GM12878 (cell line): ENCODE measurements around the gene KANTR. TPM values are rescaled to one million over a fixed set of nuclear protein-coding genes. Genes with fewer than 3 reads are reported as not detected.
A peak's percentile ranks its signal among the peaks of the same experiment; 100 is the strongest.

Experiments
- BACH1 ChIP-seq: fragments of 450-650 bp; IDR thresholded peaks from 2 replicates; pipeline ENCODE4 v1.6.1; 2017; ENCODE audit warnings: mild to moderate bottlenecking, borderline replicate concordance
- CBX3 ChIP-seq: fragments of 200-600 bp; sonication (generic); IDR thresholded peaks from 2 replicates; pipeline ENCODE4 v1.6.1; 2016; ENCODE audit warnings: low read depth, borderline replicate concordance
- CBX5 ChIP-seq: sonication (generic); IDR thresholded peaks from 2 replicates; pipeline ENCODE4 v1.6.1; 2016; ENCODE audit warnings: low read depth, moderate library complexity, mild to moderate bottlenecking, inconsistent platforms
- CHD2 ChIP-seq: IDR thresholded peaks from 2 replicates; pipeline ENCODE4 v1.6.1; 2011; ENCODE audit warnings: low read depth, low read length, improper control_type of control experiment, borderline replicate concordance
- CTCF ChIP-seq, 3 experiments: IDR thresholded peaks in 2 of 3; conservative IDR thresholded peaks in 1 of 3; 2 replicates each; pipeline ENCODE4 v1.5.1; 2011; ENCODE audit warnings: low read depth in 3 of 3, low read length in 3 of 3, mild to moderate bottlenecking in 3 of 3, control low read depth in 2 of 3, moderate library complexity in 2 of 3, inconsistent platforms in 1 of 3, mixed read lengths in 1 of 3; ENCODE audit not compliant: control insufficient read depth in 2 of 3, insufficient read depth in 1 of 3; ENCODE audit errors: extremely low read depth in 1 of 3
- EGR1 ChIP-seq, 2 experiments: IDR thresholded peaks; 1 replicate in 1 of 2; 2 replicates in 1 of 2; pipeline ENCODE4 v1.6.1; 2011 to 2012; ENCODE audit warnings: low read depth in 2 of 2, low read length in 2 of 2, borderline replicate concordance in 1 of 2, mild to moderate bottlenecking in 1 of 2, moderate library complexity in 1 of 2
- HSF1 ChIP-seq: fragments of 150-350 bp; IDR thresholded peaks from 2 replicates; pipeline ENCODE4 v1.6.1; 2014; ENCODE audit warnings: mild to moderate bottlenecking, low read depth, low read length
- IKZF1 ChIP-seq: fragments of 450-650 bp; conservative IDR thresholded peaks from 2 replicates; pipeline ENCODE4 v1.6.1; 2017; ENCODE audit warnings: antibody characterized with exemption, mild to moderate bottlenecking
- MTA2 ChIP-seq: fragments of 450-650 bp; IDR thresholded peaks from 2 replicates; pipeline ENCODE4 v1.6.1; 2016; ENCODE audit warnings: low read depth, mild to moderate bottlenecking, moderate library complexity
- PML ChIP-seq: IDR thresholded peaks from 2 replicates; pipeline ENCODE4 v1.6.1; 2012; ENCODE audit warnings: low read length, inconsistent platforms
- POLR2AphosphoS2 ChIP-seq: IDR thresholded peaks from 2 replicates; pipeline ENCODE4 v1.6.1; 2011; ENCODE audit warnings: low read depth, mild to moderate bottlenecking, low read length, improper control_type of control experiment, moderate library complexity
- RAD21 ChIP-seq: IDR thresholded peaks from 2 replicates; pipeline ENCODE4 v1.6.1; 2011; ENCODE audit warnings: mild to moderate bottlenecking, low read depth, low read length, moderate library complexity; ENCODE audit not compliant: insufficient read depth
- TBL1XR1 ChIP-seq: IDR thresholded peaks from 2 replicates; pipeline ENCODE4 v1.6.1; 2012; ENCODE audit warnings: low read depth, low read length, improper control_type of control experiment
- TCF12 ChIP-seq: IDR thresholded peaks from 2 replicates; pipeline ENCODE4 v1.6.1; 2011; ENCODE audit warnings: low read depth, mild to moderate bottlenecking, low read length
- polyA plus RNA-seq, 11 experiments: library from polyadenylated mRNA; depleted of rRNA in 4 of 11; unstranded in 6 of 11; stranded (reverse) in 5 of 11; fragments of >200 nt; fragmentation: Nextera tagmentation in 4 of 11; fragmentation: Illumina TruSeq in 1 of 11; extraction: Ambion mirVana in 4 of 11; extraction: Trizol in 1 of 11; gene quantifications; 1 replicate in 1 of 11; 2 replicates in 10 of 11; pipeline versions ENCODE4 v1.2.1 to v1.2.3, GENCODE V29; 2011 to 2016; ENCODE audit warnings: inconsistent platforms in 2 of 11, missing spikeins in 2 of 11, low read depth in 1 of 11
- total RNA-seq, 4 experiments: library from RNA; depleted of rRNA in 3 of 4; stranded (reverse); fragments of >200 nt in 3 of 4; fragmentation: Illumina TruSeq in 1 of 4; extraction: Trizol in 1 of 4; gene quantifications; 2 replicates each; pipeline versions ENCODE4 v1.2.1 to v1.2.3, GENCODE V29; 2013 to 2021
- TF ChIP-seq, protein P1 (sequence below): fragments of 450-650 bp; IDR thresholded peaks from 2 replicates; pipeline ENCODE4 v1.6.1; 2017; ENCODE audit warnings: low read depth, mild to moderate bottlenecking, moderate library complexity

KANTR gene
- total and polyA plus RNA-seq, 10 of the 15 experiments (the other 5 are each of a cell fraction or from before 2014, with no cell fraction given): 1.00 to 14.8 (median 5.5) TPM

DNA sequence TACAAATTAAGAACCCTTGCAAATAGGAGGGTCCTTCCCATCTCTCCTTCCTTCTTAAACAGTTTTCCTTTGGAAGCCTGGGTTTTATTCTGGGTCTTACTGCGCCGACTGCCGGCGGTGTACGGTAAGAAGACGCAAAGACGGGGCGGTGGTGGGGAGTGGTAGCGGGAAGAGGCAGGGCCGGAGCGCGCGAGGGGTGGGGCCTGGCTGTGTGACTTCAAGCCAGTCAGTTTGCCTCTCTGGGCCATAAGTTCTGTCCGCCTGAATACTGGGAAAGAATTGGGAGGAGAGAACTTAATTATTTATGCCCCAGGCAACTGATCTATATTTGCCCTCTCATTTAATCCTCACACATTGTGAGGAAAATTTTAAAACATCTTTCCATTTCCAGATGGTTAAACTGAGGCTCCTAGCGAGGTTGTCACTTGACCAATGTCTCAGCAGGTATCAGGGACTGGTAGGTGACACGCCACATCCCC lies 726 bp upstream of the KANTR start (continued):
- peak; percentile 41 to 59 (median 56); a peak in 5 of 6 replicates for TF ChIP-seq CTCF (IDR thresholded peaks at IDR 0.05 in 2 of 3, conservative IDR thresholded peaks at IDR 0.05 in 1 of 3; ENCODE audit: control insufficient read depth in 2 of 3, extremely low read depth in 1 of 3, insufficient read depth in 1 of 3, low read depth in 3 of 3, low read length in 3 of 3)
- TF ChIP-seq HSF1: no peak
- no peak for TF ChIP-seq PML
- TF ChIP-seq IKZF1: no peak
- TF ChIP-seq CBX5: no peak
- TF ChIP-seq RAD21: peak; percentile 66
- TF ChIP-seq, protein P1, sequence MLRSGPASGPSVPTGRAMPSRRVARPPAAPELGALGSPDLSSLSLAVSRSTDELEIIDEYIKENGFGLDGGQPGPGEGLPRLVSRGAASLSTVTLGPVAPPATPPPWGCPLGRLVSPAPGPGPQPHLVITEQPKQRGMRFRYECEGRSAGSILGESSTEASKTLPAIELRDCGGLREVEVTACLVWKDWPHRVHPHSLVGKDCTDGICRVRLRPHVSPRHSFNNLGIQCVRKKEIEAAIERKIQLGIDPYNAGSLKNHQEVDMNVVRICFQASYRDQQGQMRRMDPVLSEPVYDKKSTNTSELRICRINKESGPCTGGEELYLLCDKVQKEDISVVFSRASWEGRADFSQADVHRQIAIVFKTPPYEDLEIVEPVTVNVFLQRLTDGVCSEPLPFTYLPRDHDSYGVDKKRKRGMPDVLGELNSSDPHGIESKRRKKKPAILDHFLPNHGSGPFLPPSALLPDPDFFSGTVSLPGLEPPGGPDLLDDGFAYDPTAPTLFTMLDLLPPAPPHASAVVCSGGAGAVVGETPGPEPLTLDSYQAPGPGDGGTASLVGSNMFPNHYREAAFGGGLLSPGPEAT: no peak
- TF ChIP-seq EGR1 (IDR thresholded peaks at IDR 0.05; ENCODE audit: borderline replicate concordance in 1 of 2, low read depth in 2 of 2, low read length in 2 of 2): no peak
- no peak for TF ChIP-seq CHD2
- TF ChIP-seq MTA2: no peak
- TF ChIP-seq CBX3: no peak
- no peak for TF ChIP-seq TBL1XR1
- TF ChIP-seq BACH1: no peak
- no peak for TF ChIP-seq TCF12
- TF ChIP-seq POLR2AphosphoS2: no peak
